GM19023 (cell line): ENCODE data around the gene NDUFS1.
"Not testable (repeated sequence)": the region's sequence is repeated elsewhere in the genome, so short reads cannot be mapped to it uniquely, and the experiment has no call there.

Experiments used
- ATAC-seq: cut with Tn5 transposase; IDR thresholded peaks from one replicate; pipeline ENCODE4 v1.9.1; 2021; ENCODE audit warnings: mild to moderate bottlenecking, moderate library complexity; ENCODE audit not compliant: unreplicated experiment

Gene NDUFS1

GRCh38 chr2:206163251-206163880 is 4.1 kb upstream of the NDUFS1 start:
- ATAC-seq: no peak

- ATAC-seq: not testable (repeated sequence)
Measured at GRCh38 chr2:206162401-206162800, 3.2 kb upstream of the NDUFS1 start.

GRCh38 chr2:206160807-206161179 is 1.5 kb upstream of the NDUFS1 start:
- ATAC-seq: no peak

- ATAC-seq: peak; percentile 57
Measured at GRCh38 chr2:206160125-206160806, 1.0 kb upstream of the NDUFS1 start.

GRCh38 chr2:206158563-206159345 is 490 bp downstream of the NDUFS1 start:
- peak; percentile 17 for ATAC-seq

- not testable (repeated sequence) for ATAC-seq
Measured at GRCh38 chr2:206157014-206157413, 2.2 kb downstream of the NDUFS1 start.

GRCh38 chr2:206154197-206154596 is 5.0 kb downstream of the NDUFS1 start:
- peak; percentile 53 for ATAC-seq

GRCh38 chr2:206150631-206151030 is 8.6 kb downstream of the NDUFS1 start:
- ATAC-seq: no peak

GRCh38 chr2:206150168-206150567 is 9.1 kb downstream of the NDUFS1 start:
- ATAC-seq: no peak

- ATAC-seq: no peak
Measured at GRCh38 chr2:206149330-206149729, 9.9 kb downstream of the NDUFS1 start.

- no peak for ATAC-seq
Measured at GRCh38 chr2:206145665-206146064, 13.6 kb downstream of the NDUFS1 start.

- ATAC-seq: no peak
Measured at GRCh38 chr2:206144383-206144782, 14.9 kb downstream of the NDUFS1 start.

- no peak for ATAC-seq
Measured at GRCh38 chr2:206143451-206143850, 15.8 kb downstream of the NDUFS1 start.

- ATAC-seq: no peak
Measured at GRCh38 chr2:206127656-206128055, 31.6 kb downstream of the NDUFS1 start.

- no peak for ATAC-seq
Measured at GRCh38 chr2:206125901-206126300, 33.3 kb downstream of the NDUFS1 start.

- not testable (repeated sequence) for ATAC-seq
Measured at GRCh38 chr2:206122569-206122968, 36.7 kb downstream of the NDUFS1 start.

GRCh38 chr2:206116278-206116677 is 43.0 kb downstream of the NDUFS1 start:
- ATAC-seq: no peak

- ATAC-seq: no peak
Measured at GRCh38 chr2:206115026-206115578, 44.1 kb downstream of the NDUFS1 start.

GRCh38 chr2:206112846-206113547 is 46.2 kb downstream of the NDUFS1 start:
- ATAC-seq: no peak

GRCh38 chr2:206112108-206112507 is 47.1 kb downstream of the NDUFS1 start:
- ATAC-seq: no peak

- ATAC-seq: no peak
Measured at GRCh38 chr2:206108713-206109112, 50.5 kb downstream of the NDUFS1 start.
